NCI-H2029 (cell line): ENCODE measurements around the gene ZSWIM8.

Source experiments
- DNase-seq: peaks from one replicate; lab custom pipeline; 2025; lab: John Stamatoyannopoulos, UW

Gene ZSWIM8

GRCh38 chr10:73841061-73841421 is 55.6 kb downstream of the ZSWIM8 start:
- DNase-seq = no peak

DNA sequence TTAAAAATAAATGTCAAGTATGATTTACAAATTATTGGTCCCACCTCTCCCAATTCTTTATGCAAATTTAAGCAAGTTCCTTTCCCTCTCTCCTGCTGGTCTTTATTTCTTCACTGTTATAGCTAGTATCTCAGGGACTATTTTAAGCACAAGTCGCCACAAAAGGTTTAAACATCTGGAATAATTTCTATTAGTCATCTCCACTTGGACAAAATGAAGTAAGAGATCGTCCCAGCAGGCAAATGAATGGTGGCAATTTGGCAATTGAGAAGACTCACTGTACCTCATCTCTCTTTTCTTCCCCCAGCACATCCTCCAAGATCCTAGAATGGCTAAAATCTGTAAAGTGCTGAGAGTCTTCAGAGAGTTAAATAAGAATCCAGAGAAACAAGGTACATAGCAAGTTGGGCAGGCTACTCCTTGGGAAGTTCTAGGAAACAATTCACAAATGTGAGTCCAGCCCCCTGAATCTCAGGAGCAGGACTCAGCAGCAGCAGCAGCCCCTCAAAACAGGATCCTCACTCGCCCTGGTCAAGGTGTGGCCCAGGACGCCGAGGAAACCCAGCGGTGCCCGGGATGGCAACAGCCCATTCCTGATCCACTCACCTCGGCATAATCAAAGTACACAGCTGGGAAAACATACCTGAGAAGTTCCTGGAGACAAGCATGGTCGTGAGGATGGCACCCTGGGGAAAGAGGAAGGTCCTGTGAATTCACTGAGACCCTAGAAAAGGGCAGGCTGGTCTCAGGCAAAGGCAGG is 56.3 kb downstream of the ZSWIM8 start:
- DNase-seq = no peak

DNA sequence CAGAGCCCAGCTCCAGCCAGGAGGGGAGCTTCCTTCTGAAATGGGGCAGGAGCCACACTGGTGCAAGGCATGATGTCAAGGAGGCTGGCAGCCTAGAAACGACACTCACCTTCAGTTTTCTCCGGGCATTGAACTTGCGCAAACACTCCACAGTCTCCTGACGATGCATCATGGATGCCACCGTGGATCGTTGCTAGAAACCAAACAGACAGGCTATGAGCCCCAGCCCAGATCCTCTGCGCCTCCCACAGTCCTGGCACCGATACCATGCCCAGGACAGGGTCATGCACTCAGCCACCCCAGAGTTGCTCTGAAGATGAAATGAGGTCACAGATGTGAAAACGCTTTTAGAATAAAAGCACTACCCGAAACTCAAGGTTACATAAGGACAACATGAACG is 56.9 kb downstream of the ZSWIM8 start:
- no peak for DNase-seq

DNA sequence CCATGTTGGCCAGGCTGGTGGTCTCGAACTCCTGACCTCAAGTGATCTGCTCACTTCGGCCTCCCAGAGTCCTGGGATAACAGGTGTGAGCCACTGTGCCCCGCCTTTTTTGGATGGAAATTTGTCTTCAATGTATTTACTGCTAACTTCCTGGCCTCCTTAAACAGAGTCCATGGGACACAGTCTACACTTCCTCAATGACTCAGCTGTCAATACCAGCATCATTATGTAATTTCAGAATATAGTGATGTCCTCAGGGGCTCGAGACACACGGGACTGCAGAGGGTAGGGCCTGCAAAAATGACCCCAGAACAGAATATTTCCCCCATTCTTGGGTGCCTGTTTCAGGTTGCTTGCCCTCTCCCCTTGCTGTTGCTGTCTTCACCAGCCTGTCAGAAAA is 57.9 kb downstream of the ZSWIM8 start:
- DNase-seq = no peak

DNA sequence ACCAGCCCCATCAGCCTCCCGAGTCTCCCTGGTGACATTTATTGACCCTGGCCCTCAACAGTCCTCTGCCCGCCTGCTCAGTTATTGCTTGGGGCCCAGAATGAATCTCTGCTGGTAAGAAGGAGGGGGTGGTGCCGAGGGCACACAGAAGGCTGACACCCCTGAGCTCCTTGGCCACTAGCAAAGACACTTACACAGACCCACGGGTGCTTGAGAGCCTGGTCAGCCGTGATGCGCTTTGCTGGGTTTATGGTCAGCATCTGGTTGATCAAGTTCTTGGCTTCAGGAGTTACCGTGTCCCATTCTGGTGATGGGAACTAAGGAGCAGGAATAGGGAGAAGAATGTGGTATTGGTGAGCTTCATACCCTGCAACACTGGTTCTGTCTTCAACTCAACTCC is 61.6 kb downstream of the ZSWIM8 start:
- no peak for DNase-seq

GRCh38 chr10:73848821-73849489 is 63.5 kb downstream of the ZSWIM8 start:
- peak; percentile 23 for DNase-seq

- no peak for DNase-seq
Observed at GRCh38 chr10:73850211-73850610, 64.8 kb downstream of the ZSWIM8 start.

DNA sequence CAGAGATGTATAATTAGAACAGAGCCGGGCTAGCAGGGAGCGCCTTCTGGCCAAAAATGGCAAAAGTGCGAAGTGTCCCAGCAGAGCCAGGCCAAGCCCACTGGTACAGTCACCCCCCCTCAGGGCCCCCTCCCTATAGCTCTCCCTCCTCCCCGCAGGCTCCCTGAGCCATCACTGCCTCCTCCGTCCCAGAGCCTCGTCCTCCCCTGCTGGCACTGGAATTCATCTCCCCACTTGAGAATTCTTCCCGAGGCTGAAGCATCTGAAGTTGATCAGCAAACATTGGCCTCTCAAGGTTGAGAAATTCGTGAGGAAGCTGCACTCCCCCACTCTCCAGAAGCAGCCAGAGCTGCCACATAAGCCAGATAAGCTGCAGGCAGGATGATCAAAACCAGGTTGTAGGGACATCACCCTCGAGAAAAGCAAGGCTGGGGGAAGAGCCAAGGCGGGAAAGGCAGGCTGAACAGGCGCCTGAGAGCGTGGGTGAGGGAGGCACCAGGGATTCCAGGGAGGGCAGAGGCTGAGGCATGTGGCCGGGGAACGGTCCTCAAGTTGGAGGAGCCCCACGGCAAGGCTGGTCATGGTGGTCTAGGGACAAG is 65.6 kb downstream of the ZSWIM8 start:
- no peak for DNase-seq
